C4-2B (cell line): ENCODE data around the gene LEO1.

Source experiments
- CTCF ChIP-seq: fragments of 450-650 bp; conservative IDR thresholded peaks from 2 replicates; pipeline ENCODE4 v1.5.1; 2017; ENCODE audit warnings: mild to moderate bottlenecking
- ZFX ChIP-seq: fragments of 450-650 bp; IDR thresholded peaks from 2 replicates; pipeline ENCODE4 v1.6.1; 2017

GRCh38 chr15:51904931-51905330, 66.6 kb downstream of the LEO1 start:
- no peak for TF ChIP-seq CTCF
- TF ChIP-seq ZFX: no peak
